NB4 (cell line): ENCODE measurements around the gene MARCHF11.

Experiments used
- DNase-seq: peaks from one replicate; pipeline ENCODE4 v3.0.0; 2010; ENCODE audit warnings: low read depth
- H3K4me3 ChIP-seq: one replicate; pipeline ENCODE4 v1.5.1; 2011; ENCODE audit warnings: mild to moderate bottlenecking, low read depth, low read length, moderate library complexity
- MYC ChIP-seq: IDR thresholded peaks from 2 replicates; pipeline ENCODE4 v1.6.1; 2011; ENCODE audit warnings: low read depth, low read length
- POLR2A ChIP-seq: IDR thresholded peaks from 2 replicates; pipeline ENCODE4 v1.6.1; 2011; ENCODE audit warnings: mild to moderate bottlenecking; ENCODE audit not compliant: insufficient read length; ENCODE audit errors: extremely low read depth
- TF ChIP-seq, protein P1 (sequence below): IDR thresholded peaks from 2 replicates; pipeline ENCODE4 v1.6.1; 2011; ENCODE audit warnings: low read depth, low read length
- TF ChIP-seq, protein P2 (sequence below): IDR thresholded peaks from one replicate; pipeline ENCODE4 v1.5.1; 2012; ENCODE audit warnings: low read depth, low read length

MARCHF11 gene

DNA sequence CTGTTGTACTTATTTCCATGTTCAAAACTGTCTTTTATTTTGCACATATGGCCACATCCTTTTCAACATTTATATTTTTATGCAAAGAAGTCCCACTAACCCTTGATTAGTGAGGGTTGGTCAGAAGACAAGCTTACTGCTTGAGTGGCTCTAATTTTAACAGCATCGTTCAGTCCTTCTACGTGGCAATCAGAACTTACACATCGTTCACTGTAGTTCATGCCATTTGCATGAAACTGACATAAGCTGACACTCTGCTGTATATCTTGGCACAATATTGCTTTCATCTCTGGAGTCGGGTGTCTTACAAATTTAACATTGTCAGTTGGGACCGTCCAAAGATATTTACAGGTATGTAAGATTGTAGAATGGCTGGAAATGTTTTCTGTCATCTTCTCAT is 50.6 kb downstream of the MARCHF11 start:
- no peak overlapping the region for H3K4me3 ChIP-seq
- no peak for TF ChIP-seq POLR2A
- TF ChIP-seq, protein P1, sequence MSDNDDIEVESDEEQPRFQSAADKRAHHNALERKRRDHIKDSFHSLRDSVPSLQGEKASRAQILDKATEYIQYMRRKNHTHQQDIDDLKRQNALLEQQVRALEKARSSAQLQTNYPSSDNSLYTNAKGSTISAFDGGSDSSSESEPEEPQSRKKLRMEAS: no peak
- TF ChIP-seq, protein P2, sequence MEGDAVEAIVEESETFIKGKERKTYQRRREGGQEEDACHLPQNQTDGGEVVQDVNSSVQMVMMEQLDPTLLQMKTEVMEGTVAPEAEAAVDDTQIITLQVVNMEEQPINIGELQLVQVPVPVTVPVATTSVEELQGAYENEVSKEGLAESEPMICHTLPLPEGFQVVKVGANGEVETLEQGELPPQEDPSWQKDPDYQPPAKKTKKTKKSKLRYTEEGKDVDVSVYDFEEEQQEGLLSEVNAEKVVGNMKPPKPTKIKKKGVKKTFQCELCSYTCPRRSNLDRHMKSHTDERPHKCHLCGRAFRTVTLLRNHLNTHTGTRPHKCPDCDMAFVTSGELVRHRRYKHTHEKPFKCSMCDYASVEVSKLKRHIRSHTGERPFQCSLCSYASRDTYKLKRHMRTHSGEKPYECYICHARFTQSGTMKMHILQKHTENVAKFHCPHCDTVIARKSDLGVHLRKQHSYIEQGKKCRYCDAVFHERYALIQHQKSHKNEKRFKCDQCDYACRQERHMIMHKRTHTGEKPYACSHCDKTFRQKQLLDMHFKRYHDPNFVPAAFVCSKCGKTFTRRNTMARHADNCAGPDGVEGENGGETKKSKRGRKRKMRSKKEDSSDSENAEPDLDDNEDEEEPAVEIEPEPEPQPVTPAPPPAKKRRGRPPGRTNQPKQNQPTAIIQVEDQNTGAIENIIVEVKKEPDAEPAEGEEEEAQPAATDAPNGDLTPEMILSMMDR: no peak
- no peak for TF ChIP-seq MYC
- no peak for DNase-seq

DNA sequence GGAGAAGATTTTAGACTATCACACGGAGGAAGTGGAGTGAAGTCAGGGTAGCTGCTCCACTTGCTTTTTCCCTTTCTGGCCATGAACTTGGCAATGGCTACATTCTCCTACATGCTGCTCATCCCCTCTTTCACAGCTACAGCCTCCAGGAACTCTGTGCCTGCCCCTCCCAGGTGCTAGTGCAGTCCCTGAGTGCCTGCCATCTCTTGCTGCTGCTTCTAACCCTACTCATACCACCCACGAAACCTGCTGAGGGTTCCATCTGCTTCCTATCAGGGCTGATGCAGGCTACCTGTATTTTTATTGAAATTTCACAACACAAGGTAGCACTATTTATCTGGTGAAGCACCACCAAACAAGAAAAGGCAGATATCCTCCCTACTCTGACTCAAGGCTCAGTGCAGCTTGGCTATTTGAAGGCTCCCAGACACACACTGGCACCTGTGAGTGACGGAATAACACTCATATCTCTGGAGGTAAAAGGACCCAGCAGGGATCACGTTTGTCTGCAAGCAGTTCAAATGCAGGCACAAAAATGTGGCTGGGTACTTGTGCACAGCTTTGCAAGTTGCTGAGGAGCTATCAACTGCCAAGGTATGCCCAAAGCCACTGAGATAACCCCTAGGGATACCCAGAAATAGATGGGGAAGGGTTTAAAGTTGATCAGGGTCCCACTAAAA is 51.6 kb downstream of the MARCHF11 start:
- TF ChIP-seq, protein P2: no peak
- TF ChIP-seq POLR2A (no peak), MYC (no peak)
- TF ChIP-seq, protein P1: no peak
- DNase-seq: no peak
- H3K4me3 ChIP-seq: no peak overlapping the region

DNA sequence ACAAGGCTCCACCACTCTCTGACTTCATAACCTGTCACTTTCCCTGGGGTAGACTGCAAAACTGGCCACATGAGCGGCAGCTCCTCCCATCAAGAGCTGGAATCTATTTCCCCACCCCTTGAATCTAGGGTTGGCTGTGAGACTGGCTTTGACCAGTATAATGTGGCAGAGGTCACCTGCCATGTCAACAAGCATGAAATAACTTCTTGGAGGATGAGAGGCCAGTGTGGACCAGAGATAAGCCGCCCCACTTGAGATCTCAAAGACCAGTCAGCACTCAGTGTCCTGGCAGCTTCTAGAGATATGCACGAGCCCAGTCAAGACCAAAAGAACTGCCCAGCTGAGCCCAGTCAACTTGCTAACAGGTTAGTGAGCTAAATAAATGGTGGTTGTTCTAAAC is 59.0 kb downstream of the MARCHF11 start:
- TF ChIP-seq MYC: no peak
- TF ChIP-seq, protein P2: no peak
- TF ChIP-seq, protein P1: no peak
- TF ChIP-seq POLR2A: no peak
- no peak overlapping the region for H3K4me3 ChIP-seq
- no peak for DNase-seq

DNA sequence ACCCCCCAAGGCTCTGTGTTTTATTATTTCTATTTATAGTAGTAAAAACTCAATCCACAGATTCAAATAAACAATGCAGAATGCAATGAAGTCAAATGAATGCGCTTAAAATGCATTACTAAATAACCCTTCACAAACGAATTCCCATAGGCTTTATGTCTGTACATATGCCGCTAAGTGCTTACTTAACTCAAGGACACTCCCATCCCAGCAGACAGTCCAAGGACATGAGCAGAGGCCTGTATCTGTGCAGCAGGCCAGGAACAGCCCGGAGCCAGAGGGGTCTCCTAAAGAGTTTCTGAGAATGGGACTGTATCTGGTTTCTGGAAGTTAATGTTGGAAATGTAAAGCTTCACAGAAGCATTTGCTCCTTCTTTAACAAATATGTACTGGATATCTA is 59.8 kb downstream of the MARCHF11 start:
- no peak for DNase-seq
- no peak overlapping the region for H3K4me3 ChIP-seq
- TF ChIP-seq POLR2A (no peak), MYC (no peak)
- TF ChIP-seq, protein P2: no peak
- TF ChIP-seq, protein P1: no peak

DNA sequence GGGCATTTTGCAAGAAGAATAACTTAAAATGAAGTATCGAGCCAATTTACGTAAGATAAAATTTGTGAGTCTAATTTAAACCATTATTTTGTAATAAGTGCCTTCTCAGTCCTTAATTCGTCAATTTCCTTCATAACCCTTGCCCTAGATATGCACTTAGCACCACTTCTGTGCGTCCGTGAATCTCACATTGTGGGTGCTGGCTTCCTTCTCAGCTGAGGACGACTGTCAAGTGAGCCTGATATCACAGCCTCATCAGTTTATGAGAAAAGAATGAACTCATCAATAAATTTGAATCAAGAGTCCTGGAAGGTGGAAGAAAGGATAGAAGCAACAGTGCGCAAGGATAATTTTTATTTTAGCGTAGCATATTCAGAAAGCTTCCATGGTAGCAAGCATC is 64.5 kb downstream of the MARCHF11 start:
- TF ChIP-seq, protein P1: no peak
- TF ChIP-seq MYC (no peak), POLR2A (no peak)
- TF ChIP-seq, protein P2: no peak
- no peak for DNase-seq
- H3K4me3 ChIP-seq: no peak overlapping the region
